A549 (cell line): ENCODE data around the gene CFAP77.

Experiments used
- POLR2A ChIP-seq: IDR thresholded peaks from 2 replicates; pipeline ENCODE4 v1.6.1; 2012; ENCODE audit warnings: mild to moderate bottlenecking, low read length
- RAD21 ChIP-seq, 2 experiments: fragments of >200 bp in 1 of 2; sonication (Bioruptor Twin) in 1 of 2; formaldehyde crosslinking in 1 of 2; IDR thresholded peaks in 1 of 2; conservative IDR thresholded peaks in 1 of 2; 2 replicates in 1 of 2; 3 replicates in 1 of 2; pipeline ENCODE4 v1.6.1; 2012 to 2018; ENCODE audit warnings: inconsistent platforms in 1 of 2
- TF ChIP-seq, protein P1 (sequence below): fragments of >200 bp; sonication (Bioruptor Twin); formaldehyde crosslinking; IDR thresholded peaks from 3 replicates; pipeline ENCODE4 v1.5.1; 2016

DNA sequence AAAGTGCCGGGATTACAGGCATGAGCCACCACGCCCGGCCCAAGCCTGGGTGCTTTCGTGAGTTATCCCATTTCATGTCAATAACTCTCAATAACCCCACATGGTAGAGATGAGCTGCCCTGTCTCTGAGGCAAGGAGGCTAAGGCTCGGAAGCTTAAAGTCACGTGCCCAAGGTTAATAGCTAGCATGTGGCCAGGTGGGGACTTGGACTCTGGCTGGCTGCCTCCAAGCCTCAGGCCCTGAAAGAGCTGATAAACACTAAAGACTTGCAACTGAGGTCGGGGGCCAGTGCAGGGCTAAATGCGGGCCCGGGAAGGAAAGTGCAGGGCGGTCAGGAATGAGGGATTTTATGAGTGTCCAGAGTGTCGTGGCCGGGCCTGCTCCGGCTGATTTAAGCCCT lies 141.5 kb downstream of the CFAP77 start:
- TF ChIP-seq, protein P1, sequence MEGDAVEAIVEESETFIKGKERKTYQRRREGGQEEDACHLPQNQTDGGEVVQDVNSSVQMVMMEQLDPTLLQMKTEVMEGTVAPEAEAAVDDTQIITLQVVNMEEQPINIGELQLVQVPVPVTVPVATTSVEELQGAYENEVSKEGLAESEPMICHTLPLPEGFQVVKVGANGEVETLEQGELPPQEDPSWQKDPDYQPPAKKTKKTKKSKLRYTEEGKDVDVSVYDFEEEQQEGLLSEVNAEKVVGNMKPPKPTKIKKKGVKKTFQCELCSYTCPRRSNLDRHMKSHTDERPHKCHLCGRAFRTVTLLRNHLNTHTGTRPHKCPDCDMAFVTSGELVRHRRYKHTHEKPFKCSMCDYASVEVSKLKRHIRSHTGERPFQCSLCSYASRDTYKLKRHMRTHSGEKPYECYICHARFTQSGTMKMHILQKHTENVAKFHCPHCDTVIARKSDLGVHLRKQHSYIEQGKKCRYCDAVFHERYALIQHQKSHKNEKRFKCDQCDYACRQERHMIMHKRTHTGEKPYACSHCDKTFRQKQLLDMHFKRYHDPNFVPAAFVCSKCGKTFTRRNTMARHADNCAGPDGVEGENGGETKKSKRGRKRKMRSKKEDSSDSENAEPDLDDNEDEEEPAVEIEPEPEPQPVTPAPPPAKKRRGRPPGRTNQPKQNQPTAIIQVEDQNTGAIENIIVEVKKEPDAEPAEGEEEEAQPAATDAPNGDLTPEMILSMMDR, result no peak
- TF ChIP-seq RAD21 (conservative IDR thresholded peaks at IDR 0.05 in 1 of 2, IDR thresholded peaks at IDR 0.05 in 1 of 2), result no peak
- TF ChIP-seq POLR2A, result no peak
